ENCODE data around the gene SDC1. TPM values are rescaled to one million over a fixed set of nuclear protein-coding genes. Genes with fewer than 3 reads are reported as not detected.
"Not testable (repeated sequence)": the region's sequence is repeated elsewhere in the genome, so short reads cannot be mapped to it uniquely, and the experiment has no call there.

SDC1 gene, protein sequence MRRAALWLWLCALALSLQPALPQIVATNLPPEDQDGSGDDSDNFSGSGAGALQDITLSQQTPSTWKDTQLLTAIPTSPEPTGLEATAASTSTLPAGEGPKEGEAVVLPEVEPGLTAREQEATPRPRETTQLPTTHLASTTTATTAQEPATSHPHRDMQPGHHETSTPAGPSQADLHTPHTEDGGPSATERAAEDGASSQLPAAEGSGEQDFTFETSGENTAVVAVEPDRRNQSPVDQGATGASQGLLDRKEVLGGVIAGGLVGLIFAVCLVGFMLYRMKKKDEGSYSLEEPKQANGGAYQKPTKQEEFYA
- total RNA-seq: 0.40 and 1.7 TPM in 2 replicates

- DNase-seq (ENCODE audit: low read depth in 2 of 2): peak; percentile 71 to 74
Observed at GRCh38 chr2:20224716-20225293, at the start of gene SDC1. Gene SDC1 (minus strand): TSS chr2:20225130. CDS start chr2:20224867, 263 bp downstream.

DNA sequence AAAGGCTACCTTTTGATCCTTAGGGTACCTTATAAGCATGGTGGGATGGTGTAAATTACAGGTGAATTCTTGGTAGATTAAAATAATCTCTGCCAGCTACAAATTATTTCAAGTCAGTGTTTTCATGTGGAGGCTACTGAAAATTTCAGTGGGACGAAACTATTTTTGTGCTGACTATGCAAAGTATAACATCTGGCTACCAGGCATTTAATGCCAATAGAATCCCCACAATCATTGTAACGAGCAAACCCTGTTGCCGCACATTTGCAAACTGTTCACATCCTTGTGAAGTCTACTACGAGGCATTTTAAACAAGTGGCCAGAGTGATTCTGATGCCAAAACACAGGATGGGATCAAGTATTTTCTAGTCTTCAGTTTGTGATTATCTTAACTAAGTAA is 48.1 kb upstream of the SDC1 start:
- no peak for DNase-seq (ENCODE audit: low read depth in 2 of 2)

- DNase-seq (ENCODE audit: low read depth in 2 of 2): not testable (repeated sequence)
Observed at GRCh38 chr2:20268317-20268716, 43.4 kb upstream of the SDC1 start.

GRCh38 chr2:20267529-20267928 is 42.6 kb upstream of the SDC1 start:
- no peak for DNase-seq (ENCODE audit: low read depth in 2 of 2)

DNA sequence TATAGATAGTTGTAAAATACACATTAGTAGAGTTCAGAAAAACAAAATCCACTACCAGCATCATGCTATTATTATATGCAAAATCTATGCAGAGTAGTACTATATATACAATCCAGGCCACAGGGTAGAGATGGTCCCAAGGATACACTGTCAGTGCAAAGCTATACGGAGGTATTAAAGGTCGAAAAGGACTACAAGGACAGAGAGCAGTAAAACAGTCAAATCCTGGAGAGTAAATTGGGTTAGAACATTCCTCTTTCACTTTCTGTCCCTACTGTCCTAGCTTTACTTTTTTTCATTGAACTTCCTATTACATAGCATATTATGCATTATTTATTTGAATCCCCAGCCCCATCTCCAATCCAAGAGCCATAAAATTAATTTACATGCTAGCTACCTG is 39.7 kb upstream of the SDC1 start:
- no peak for DNase-seq (ENCODE audit: low read depth in 2 of 2)

GRCh38 chr2:20257411-20257810 is 32.5 kb upstream of the SDC1 start:
- no peak for DNase-seq (ENCODE audit: low read depth in 2 of 2)

DNA sequence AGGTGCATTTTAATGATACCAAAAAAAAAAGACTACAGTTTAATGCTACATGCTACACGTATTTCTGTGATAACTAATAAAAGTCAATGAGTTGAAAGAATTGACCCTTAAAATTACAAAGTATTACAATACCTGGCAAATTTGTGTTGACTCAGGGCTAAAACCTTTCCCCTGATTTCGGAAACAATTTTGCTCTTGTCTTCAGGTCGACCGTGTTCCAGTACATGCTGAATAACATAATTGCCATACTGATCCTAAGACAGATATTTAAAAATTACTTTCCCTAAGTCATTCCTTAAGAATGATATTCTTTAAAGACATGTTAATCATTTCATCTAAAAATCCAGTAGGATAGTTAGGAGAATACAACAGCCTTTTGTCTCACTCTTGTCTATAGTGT is 29.8 kb upstream of the SDC1 start:
- DNase-seq (ENCODE audit: low read depth in 2 of 2): no peak

DNA sequence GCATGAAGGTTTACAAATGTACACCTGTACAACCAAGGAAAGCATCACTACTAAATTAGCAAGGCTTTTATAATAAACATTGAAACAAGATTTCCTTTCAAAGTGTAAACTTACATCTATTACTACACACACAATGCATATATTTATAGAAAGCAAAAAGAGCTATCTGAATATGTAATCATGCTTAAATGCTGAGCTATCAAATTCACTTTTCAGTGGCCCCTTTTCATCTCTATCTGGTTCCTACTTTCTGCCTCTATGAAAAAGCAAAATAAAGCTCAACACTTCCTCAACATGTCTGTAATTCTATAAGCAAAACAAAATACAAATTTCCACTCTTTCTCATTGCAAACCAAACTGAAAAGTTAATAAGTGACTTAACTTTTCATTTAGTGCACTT is 25.5 kb upstream of the SDC1 start:
- no peak for DNase-seq (ENCODE audit: low read depth in 2 of 2)

DNA sequence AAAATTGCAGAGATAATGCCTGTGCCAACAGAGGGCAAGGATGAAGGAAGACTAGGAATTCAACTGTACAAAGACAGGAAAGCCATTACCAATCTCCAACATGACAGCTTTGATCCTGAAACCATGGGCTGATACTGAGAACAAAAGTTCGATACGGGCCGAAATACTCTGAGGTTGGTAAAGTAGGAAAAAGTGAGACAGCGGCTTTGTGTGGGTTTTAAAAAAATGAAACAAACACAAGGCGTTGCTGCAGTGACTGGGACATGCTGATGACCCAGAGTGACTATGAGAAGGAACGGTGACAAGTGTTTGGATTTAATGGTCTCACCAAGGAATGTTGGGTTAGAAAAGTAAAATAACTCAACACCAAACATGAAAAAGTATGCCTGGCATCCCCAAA is 24.2 kb upstream of the SDC1 start:
- no peak for DNase-seq (ENCODE audit: low read depth in 2 of 2)

DNA sequence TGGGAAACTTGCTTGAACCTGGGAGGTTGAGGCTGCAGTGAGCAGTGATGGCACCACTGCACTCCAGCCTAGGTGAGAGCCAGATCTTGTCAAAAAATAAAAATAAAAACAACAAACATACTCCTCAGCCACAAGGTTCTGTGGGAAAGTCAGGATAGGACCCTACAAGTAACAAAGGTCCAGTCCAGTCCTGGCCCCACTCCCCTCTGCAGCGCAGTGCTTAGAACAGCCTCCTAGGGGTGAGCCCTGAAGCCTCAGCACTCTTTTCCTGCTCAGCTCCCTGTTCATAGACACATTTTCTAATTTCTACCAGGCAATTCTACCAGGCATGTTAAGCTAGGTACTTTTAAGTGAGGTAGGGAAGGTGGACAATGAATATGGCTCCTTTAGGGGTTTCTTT is 22.2 kb upstream of the SDC1 start:
- no peak for DNase-seq (ENCODE audit: low read depth in 2 of 2)

GRCh38 chr2:20243637-20244036 is 18.7 kb upstream of the SDC1 start:
- not testable (repeated sequence) for DNase-seq (ENCODE audit: low read depth in 2 of 2)

DNA sequence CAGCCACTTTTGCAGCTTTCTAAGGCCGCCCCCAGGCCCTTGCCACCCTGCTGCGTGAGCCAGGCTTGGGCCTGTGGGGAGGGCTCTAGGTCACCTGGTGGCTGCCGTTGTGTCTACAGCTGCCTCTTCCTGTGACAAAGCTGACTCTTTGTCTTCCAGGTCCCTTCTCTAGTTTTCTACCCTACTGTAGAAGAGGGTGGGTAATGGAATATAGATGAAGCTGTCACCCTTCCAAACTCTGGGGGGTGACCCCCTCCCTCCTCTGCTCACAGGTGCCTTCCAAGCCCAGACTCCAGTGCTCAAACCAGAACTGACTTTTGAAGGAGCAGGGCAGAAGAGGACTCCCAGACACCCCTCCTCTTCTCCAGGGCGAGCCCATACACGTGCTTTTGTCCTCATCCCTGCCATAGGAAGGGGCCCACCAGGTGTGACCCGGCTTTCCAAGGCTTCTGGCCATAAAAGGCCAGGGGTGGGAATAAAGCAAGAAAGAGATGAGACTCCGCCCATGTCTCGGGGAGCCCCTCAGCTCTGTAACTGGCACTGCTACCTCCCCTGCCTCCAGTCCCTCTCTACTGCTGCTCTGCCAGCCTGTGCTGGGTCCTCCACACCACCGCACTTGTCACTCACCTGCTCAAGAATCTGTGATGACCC is 17.9 kb upstream of the SDC1 start:
- no peak for DNase-seq (ENCODE audit: low read depth in 2 of 2)

DNA sequence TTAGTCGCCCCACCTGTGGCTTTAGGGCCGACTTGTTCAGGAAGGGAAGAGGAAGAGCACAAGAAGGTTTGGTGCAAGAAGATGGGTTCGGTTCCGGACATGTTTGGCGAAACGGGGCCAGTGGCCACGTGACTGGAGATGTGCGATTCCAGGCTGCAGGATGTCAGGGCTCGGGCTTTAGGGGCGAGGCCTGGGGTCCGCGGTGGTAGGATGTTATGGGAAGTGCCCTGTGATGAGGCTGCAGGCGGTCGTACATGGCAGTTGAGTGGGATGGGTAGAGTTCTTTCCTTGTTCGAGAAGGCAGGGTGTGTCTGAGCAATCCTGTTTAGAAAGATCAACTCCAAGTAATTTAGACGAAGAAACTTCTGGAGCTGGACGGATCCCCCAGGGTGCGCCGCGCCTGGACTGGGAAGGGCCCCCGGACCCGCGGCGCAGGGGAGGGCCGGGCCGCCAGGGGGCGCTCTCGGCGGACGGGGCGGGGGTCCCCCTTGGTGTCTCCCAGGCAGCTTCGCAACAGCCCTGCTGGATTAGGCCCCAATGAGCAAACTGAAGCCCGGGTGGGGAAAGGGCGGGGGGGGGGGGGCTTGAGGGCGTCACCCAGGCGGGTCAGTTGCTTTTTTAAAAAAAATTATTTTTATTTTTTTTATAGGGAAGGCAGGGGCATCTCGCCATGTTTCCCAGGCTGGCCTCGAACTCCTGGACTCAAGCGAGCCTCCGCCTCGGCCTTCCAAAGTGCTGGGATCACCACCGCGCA is 17.2 kb upstream of the SDC1 start:
- DNase-seq (ENCODE audit: low read depth in 2 of 2): no peak

DNA sequence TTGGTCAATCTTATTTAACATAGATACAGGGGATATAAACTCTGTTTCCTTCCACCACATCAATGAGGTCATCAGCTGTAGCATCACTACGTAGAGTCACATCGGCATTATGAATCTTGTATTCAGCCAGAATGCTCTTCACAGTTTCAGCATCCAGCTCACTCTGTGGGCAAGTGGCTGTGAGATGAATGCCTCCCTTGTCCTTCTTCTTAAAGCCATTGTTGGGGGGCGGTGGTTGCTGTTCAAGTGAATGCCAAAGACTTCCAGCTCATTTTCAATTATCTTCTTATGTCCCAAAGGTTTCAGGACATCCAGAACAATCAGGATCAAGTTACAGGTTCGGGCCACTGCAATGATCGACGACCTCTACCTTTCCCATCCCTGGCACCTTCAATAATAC is 15.4 kb upstream of the SDC1 start:
- DNase-seq (ENCODE audit: low read depth in 2 of 2): not testable (repeated sequence)

DNA sequence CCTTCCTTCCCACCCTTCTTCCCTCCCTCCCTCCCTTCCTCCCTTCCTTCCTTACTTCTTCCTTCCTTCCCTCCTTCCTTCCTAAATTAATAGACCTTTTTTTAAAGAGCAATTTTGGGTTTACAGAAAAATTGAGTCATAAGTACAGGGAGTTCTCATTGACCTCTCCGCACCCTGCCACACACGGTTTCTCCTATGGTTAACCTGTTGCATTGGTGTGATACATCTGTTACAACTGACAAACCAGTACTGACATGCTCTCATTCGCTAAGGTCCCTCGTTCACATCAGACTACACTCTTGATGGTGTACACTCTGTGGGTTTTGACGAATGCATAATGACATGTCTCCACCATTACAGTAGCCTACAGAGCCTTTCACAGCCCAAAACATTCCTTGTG is 11.6 kb upstream of the SDC1 start:
- no peak for DNase-seq (ENCODE audit: low read depth in 2 of 2)

GRCh38 chr2:20235655-20236305 is 10.8 kb upstream of the SDC1 start:
- no peak for DNase-seq (ENCODE audit: low read depth in 2 of 2)

- DNase-seq (ENCODE audit: low read depth in 2 of 2): not testable (repeated sequence)
Observed at GRCh38 chr2:20234597-20234996, 9.7 kb upstream of the SDC1 start.

GRCh38 chr2:20232837-20233207 is 7.9 kb upstream of the SDC1 start:
- no peak for DNase-seq (ENCODE audit: low read depth in 2 of 2)

- peak in 1 of 2 donors; percentile 72 for DNase-seq (ENCODE audit: low read depth in 2 of 2)
Observed at GRCh38 chr2:20231598-20232026, 6.7 kb upstream of the SDC1 start.

- DNase-seq (ENCODE audit: low read depth in 2 of 2): no peak
Observed at GRCh38 chr2:20231159-20231558, 6.2 kb upstream of the SDC1 start.

GRCh38 chr2:20230114-20230425 is 5.1 kb upstream of the SDC1 start:
- no peak for DNase-seq (ENCODE audit: low read depth in 2 of 2)

Measured in lung microvascular endothelial cell (primary cell).